ENCODE data around the gene PICK1. TPM values are rescaled to one million over a fixed set of nuclear protein-coding genes. Genes with fewer than 3 reads are reported as not detected.

The PICK1 gene
- total and polyA plus RNA-seq, 4 donors = 5.8 to 25.8 (median 13.1) TPM

GRCh38 chr22:38026130-38027111 is 30.8 kb upstream of the PICK1 start:
- DNase-seq (ENCODE audit: low spot score) = no peak
- H3K27me3 ChIP-seq (ENCODE audit: control insufficient read depth in 4 of 4, insufficient read depth in 4 of 4, low read length in 3 of 4) = no peaks in the 10 kb centered on the region
- 84% methylated on average over 22 of the region's 22 CpGs for WGBS
- no peak overlapping the region for H3K4me3 ChIP-seq (ENCODE audit: low read depth in 1 of 3, low read length in 3 of 3)
- H3K4me1 ChIP-seq (ENCODE audit: control insufficient read depth in 4 of 4, insufficient read depth in 4 of 4, low read length in 3 of 4) = peaks cover 0 to 3% (median 0%) of the 10 kb centered on the region in 4 donors
- no peak for TF ChIP-seq JUND (IDR thresholded peaks at IDR 0.05)
- TF ChIP-seq ATF3 (IDR thresholded peaks at IDR 0.05) = no peak
- TF ChIP-seq HNF4G (IDR thresholded peaks at IDR 0.05) = no peak
- no peak for TF ChIP-seq FOXA1 (IDR thresholded peaks at IDR 0.05)
- no peak for TF ChIP-seq GABPA (IDR thresholded peaks at IDR 0.05 in 1 of 2, conservative IDR thresholded peaks at IDR 0.05 in 1 of 2)
- TF ChIP-seq YY1 (IDR thresholded peaks at IDR 0.05) = no peak
- TF ChIP-seq CTCF (IDR thresholded peaks at IDR 0.05; ENCODE audit: low read depth, low read length, missing input control) = no peak
- no peak for TF ChIP-seq SP1 (IDR thresholded peaks at IDR 0.05)
- TF ChIP-seq FOXA2 (IDR thresholded peaks at IDR 0.05) = no peak
- no peak for TF ChIP-seq RXRA (IDR thresholded peaks at IDR 0.05)
- no peak for TF ChIP-seq RAD21 (IDR thresholded peaks at IDR 0.05)
- no peak for TF ChIP-seq EGR1 (IDR thresholded peaks at IDR 0.05; ENCODE audit: low read depth in 2 of 2)
- TF ChIP-seq MAX (IDR thresholded peaks at IDR 0.05) = no peak
- no peak for TF ChIP-seq TAF1 (conservative IDR thresholded peaks at IDR 0.05)
- no peaks in the 10 kb centered on the region for H3K9me3 ChIP-seq (ENCODE audit: control insufficient read depth in 4 of 4, low read length in 3 of 4)
- H3K27ac ChIP-seq (ENCODE audit: low read depth in 1 of 2, low read length in 2 of 2) = no peak overlapping the region
- no peaks in the 10 kb centered on the region for H3K36me3 ChIP-seq (ENCODE audit: control insufficient read depth in 4 of 4, insufficient read depth in 3 of 4, low read depth in 1 of 4, low read length in 3 of 4)
- H3K9ac ChIP-seq (ENCODE audit: low read depth in 1 of 2, low read length in 2 of 2) = no peak overlapping the region

- H3K9ac ChIP-seq (ENCODE audit: low read depth in 1 of 2, low read length in 2 of 2) = no peak overlapping the region
- no peak overlapping the region for H3K27ac ChIP-seq (ENCODE audit: low read depth in 1 of 2, low read length in 2 of 2)
- peaks cover 0 to 3% (median 0%) of the 10 kb centered on the region in 4 donors for H3K4me1 ChIP-seq (ENCODE audit: control insufficient read depth in 4 of 4, insufficient read depth in 4 of 4, low read length in 3 of 4)
- DNase-seq (ENCODE audit: low spot score) = no peak
- WGBS = 85% methylated on average over 9 of the region's 9 CpGs
- H3K36me3 ChIP-seq (ENCODE audit: control insufficient read depth in 4 of 4, insufficient read depth in 3 of 4, low read depth in 1 of 4, low read length in 3 of 4) = no peaks in the 10 kb centered on the region
- no peaks in the 10 kb centered on the region for H3K27me3 ChIP-seq (ENCODE audit: control insufficient read depth in 4 of 4, insufficient read depth in 4 of 4, low read length in 3 of 4)
- no peaks in the 10 kb centered on the region for H3K9me3 ChIP-seq (ENCODE audit: control insufficient read depth in 4 of 4, low read length in 3 of 4)
- TF ChIP-seq HNF4A (conservative IDR thresholded peaks at IDR 0.05) (no peak), CTCF (IDR thresholded peaks at IDR 0.05; ENCODE audit: low read depth, low read length, missing input control) (no peak), TAF1 (conservative IDR thresholded peaks at IDR 0.05) (no peak), NR2F2 (IDR thresholded peaks at IDR 0.05) (no peak), FOXA2 (IDR thresholded peaks at IDR 0.05) (no peak), EGR1 (IDR thresholded peaks at IDR 0.05; ENCODE audit: low read depth in 2 of 2) (no peak), SP1 (IDR thresholded peaks at IDR 0.05) (no peak), FOXA1 (IDR thresholded peaks at IDR 0.05) (no peak), JUND (IDR thresholded peaks at IDR 0.05) (no peak), YY1 (IDR thresholded peaks at IDR 0.05) (no peak), RXRA (IDR thresholded peaks at IDR 0.05) (no peak), RAD21 (IDR thresholded peaks at IDR 0.05) (no peak), HNF4G (IDR thresholded peaks at IDR 0.05) (no peak), REST (IDR thresholded peaks at IDR 0.05) (no peak), ZBTB33 (IDR thresholded peaks at IDR 0.05) (no peak), GABPA (IDR thresholded peaks at IDR 0.05 in 1 of 2, conservative IDR thresholded peaks at IDR 0.05 in 1 of 2) (no peak), ATF3 (IDR thresholded peaks at IDR 0.05) (no peak)
- H3K4me3 ChIP-seq (ENCODE audit: low read depth in 1 of 3, low read length in 3 of 3) = no peak overlapping the region
Observed at GRCh38 chr22:38027487-38027886, 29.7 kb upstream of the PICK1 start.

All from liver (tissue), 9 donors.